Hematopoietic multipotent progenitor cell treated with erythropoietin and hydrocortisone succinate and interleukin-3 and kit ligand, for 6 days (in vitro differentiated cells): ENCODE data around the gene NMS.
"Not testable (repeated sequence)": the region's sequence is repeated elsewhere in the genome, so short reads cannot be mapped to it uniquely, and the experiment has no call there.

Source experiments
- DNase-seq: peaks from one replicate; pipeline ENCODE4 v3.0.0-alpha.2; 2015

The NMS gene, protein sequence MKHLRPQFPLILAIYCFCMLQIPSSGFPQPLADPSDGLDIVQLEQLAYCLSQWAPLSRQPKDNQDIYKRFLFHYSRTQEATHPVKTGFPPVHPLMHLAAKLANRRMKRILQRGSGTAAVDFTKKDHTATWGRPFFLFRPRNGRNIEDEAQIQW

DNA sequence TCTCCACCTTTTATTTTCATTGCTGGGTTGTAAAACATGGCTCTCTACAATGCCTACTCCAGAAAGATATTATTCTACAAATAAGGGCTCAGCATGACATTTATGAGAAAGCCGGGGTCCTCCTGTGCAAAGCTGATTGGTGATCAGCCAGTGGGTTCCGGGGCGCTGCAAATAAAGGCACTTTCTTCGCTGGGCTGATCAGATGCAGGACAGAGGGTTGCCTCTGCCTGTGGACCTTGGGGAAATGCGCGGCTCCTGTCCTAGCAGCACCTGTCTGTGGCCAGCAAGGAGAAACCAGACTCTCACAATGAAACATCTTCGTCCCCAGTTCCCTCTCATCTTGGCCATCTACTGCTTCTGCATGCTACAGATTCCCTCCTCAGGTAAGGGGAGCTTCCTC is at the start of gene NMS:
Gene NMS (plus strand): TSS at position 301 of the 400 bp plus-strand sequence. CDS start 7 bp downstream, at position 308.
- DNase-seq, result no peak

DNA sequence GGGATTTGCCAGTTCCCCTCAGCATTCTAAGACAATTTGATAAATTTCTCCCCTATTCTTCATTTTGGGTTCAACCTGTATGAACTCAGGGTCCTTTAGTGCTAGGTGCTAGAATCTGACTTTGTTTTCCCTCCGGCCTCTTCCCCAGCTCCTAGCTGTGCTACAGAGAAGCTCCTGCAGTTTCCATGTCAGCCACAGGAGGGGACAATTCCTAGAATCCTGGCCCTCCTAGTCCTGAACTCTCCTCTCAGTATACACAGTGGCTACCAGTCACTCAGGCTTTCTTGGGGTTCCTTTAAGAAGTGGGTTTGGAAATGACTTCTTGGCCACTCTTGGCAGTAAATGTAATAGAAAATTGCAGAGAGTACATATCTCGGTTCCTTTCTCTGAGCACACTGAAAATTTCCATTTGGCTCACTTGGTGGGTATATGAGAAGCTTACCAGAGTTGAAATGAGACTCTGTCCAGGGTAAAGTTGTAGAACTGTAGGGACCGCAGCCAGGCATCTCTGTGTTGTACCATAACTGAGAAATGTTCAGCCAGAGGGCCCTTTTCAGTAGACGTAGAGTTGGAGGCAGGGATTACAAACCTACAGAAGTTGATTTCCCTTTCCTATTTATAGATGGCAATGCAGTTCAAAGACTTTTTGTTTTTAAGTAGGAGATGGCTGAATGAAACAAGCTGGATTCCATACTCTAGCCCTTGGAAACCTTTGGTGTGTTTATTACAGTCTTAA is 47.8 kb upstream of the NMS start:
- peak; percentile 52 for DNase-seq

DNA sequence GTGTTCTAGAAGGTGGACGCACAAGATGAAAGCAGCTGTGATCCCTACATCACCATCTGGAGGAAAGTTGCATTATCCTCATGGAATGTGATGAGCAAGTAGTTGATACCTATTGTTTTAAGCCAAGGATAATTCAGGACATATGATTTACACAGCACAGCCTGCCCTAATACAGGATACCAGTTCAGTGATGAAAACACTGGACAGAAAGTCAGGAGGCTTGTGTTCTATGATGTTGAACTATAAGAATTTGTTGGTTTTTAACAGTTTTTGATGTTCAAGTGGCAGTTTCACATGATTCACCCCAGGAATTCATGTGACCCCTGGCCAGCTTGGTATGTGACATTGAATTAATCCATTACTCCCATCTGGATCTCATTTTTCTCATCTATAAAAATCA is 46.7 kb upstream of the NMS start:
- no peak for DNase-seq

DNA sequence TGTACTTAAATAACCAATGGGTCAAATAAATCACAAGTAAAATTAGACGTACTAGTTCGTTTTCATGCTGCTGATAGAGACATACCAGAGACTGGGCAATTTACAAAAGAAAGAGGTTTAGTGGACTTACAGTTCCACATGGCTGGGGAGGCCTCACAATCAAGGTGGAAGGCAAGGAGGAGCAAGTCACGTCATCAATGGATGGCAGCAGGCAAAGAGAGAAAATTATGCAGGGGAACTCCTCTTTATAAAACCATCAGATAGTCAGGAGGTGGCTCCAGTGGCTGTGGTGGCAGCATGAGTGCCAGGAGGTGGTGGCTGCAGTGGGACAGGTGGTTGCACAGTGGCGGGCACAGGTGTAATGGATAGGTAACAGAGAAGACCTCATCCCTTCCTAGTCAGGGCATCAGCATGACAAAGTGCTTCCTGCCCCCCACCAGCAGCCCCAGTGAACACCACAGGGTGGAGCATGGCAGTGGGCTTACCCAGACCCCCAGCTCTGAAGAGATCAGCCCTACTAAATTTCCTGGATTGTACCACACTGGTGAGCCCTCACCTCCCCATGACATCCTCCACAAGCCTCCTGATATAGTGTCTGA is 45.9 kb upstream of the NMS start:
- DNase-seq, result no peak

DNA sequence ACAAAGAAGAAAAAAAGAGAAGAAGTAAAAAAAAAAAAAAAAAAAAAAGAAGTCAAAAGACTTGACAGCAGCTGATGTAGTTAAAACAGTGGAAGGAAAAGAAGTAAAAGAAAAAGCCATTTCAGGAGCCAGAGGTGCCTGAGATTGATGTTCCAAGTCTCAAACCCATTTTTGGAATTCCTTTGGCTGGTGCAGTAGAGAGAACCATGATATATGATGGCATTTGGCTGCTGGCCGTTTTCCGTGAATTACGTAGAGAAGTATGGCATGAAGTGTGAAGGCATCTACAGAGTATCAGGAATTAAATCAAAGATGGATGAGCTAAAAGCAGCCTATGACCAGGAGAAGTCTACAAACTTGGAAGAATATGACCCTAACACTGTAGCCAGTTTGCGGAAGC is 45.2 kb upstream of the NMS start:
- DNase-seq, result no peak

DNA sequence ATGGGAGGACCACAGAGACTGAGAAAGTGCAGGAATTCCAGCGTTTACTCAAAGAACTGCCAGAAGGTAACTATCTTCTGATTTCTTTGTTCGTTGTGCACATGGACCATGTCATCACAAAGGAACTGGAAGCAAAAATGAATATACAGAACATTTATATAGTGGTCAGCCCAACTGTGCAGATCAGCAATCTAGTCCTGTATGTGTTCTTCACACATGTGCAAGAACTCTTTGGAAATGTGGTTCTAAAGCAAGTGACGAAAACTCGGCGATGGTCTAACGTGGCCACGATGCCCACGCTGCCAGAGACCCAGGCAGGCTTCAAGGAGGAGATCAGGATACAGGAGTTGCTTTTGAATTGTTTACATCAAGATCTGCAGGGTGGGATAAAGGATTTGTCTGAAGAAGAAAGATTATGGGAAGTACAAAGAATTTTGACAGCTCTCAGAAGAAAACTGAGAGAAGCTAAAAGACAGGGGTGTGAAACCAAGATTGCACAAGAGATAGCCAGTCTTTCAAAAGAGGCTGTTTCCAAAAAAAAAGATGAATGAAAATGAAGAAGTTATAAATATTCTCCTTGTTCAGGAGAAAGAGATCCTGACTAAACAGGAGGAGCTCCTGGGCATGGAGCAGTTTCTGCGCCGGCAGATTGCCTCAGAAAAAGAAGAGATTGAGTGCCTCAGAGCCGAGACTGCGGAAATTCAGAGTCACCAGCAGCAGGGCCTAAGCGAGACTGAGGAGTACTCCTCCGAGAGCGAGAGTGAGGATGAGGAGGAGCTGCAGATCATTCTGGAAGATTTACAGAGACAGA is 44.5 kb upstream of the NMS start:
- DNase-seq, result peak; percentile 23

DNA sequence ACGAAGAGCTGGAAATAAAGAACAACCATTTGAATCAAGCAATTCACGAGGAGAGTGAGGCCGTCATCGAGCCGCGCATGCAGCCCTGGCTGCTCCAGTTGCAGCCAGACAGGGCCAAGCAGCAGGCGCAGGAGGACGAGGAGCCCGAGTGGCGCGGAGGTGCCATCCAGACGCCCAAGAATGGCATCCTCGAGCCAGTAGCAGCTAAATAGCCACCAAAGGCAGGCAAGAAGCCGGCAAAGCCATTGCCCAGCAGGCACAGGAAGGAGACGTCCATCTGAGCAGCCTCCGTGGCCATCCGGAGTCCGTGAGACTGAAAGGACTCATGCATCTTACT is 43.9 kb upstream of the NMS start:
- no peak for DNase-seq

DNA sequence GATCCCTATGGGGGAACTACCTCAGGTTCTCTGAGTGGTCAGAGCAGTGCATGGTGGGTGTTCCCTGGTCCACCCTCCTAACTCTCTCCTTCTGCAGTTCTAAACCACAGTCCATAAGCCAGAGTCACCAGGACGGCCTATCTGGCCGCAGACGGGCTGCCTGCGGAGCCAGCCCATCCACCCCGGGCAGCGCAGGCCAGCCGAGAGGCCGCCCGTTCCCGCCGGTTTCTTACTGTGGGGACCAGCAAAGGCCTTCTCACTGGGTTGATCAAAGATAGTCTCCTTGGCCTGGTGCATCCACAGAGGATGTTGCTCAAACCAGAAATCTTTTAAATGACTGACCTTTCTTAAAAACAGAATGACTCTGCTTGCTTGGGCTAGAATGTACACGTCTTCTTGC is 43.2 kb upstream of the NMS start:
- DNase-seq, result no peak

DNA sequence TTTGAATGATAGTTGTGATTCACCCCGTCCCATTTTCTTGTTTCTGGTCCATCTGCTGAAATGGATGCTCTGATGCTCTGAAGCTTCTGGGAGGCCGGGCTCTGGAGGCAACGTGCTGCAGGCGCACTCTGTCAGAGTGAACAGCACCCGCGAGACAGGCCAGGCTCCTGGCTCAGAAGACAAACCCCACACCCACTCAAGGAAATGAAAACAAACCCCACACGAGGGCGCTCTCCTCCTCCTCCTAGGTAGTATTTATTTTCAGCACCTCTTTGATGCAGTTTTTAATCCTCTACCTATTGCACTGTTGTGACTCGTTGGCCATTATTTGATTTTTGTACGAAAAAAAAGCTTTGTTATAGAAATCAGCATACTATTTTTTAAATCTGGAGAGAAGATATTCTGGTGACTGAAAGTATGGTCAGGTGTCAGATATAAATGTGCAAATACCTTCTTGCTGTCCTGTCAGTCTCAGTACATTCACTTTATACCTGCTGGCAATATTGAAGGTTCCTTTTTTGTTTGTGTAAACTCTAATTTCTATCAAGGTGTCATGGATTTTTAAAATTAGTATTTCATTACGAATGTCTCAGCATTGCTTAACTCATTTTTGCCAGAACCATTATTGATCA is 42.5 kb upstream of the NMS start:
- DNase-seq, result peak; percentile 84

DNA sequence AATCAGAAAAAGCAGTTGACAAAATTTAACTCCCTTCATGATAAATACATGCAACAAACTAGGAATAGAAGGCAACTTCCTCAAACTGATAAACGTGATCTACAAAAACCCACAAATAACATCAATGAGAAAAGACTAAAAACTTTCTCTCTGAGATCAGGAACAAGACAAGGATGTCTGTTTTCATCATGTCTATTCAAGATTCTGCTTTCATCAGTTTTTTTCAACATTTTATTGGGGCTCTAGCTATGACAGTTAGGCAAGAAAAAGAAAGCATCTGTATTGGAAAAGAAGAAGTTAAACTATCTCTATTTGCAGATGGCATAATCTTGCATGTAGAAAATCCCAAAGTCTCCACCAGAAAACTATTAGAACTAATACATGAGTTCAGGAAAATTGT is 40.6 kb upstream of the NMS start:
- no peak for DNase-seq

DNA sequence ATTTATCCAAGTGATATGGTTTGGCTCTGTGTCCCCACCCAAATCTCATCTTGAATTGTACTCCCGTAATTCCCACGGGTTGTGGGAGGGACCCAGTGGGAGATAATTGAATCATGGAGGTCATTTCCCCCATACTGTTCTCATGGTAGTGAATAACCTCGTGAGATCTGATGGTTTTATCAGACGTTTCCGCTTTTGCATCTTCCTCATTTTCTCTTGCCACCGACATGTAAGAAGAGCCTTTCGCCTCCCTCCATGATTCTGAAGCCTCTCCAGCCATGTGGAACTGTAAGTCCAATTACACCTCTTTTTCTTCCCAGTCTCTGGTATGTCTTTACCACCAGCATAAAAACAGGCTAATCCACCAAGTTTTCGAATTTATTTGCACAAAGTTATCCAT is 32.5 kb upstream of the NMS start:
- no peak for DNase-seq

DNA sequence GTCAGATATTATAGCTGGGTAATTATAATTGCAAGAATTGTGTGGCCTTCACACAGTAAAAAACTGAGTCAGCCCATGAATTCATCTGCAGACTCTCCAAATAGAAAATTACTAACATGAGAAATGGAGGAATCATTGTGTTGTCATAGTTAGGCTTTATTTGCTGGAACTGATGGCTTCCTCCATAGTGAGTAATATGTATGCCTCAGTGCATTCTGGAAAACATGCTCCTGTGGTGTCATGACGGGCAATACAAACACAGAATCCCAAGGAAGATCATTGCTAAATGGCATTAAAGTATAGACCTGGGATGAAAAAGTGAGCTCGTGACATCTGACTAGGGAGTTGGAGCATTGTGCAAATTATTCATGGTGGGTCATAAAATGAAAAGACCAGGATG is 23.6 kb upstream of the NMS start:
- no peak for DNase-seq

DNA sequence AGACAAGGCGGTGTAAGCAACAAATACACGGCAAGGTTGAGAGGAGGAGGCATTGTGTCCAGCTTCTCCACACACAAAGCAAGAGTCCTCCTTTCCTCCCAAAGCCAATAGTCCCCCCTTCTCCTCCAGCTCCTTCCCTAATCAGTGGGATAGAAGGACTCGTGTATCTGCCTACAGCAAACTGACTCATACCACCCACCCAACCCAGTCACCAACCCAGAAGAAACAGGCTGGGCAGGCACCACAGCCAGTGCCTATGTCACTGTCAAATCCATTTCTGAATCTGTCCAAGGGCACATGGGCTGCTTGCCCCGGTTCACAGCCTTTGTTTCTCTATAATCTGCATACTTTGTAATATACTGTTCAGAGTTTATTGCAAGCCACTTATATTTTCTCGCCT is 19.2 kb upstream of the NMS start:
- no peak for DNase-seq

DNA sequence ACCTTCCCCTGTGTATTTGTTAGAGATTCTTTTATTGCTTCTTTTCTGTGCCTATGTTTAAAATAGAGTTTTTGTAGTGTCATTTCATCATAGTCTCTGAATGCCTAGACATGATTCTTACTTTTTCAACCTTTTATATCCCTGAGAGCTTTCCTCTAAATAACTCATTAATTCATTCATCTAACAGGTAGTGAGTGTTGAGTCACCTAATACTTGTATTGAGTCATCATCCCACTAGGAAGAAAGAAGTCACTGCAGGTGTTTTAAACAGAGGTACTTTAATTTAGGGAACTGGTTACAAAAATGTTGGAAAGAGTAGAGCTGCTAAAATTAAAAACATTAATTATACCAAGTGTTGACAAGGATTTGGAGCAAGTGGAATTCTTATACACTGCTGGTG is 18.5 kb upstream of the NMS start:
- no peak for DNase-seq

DNA sequence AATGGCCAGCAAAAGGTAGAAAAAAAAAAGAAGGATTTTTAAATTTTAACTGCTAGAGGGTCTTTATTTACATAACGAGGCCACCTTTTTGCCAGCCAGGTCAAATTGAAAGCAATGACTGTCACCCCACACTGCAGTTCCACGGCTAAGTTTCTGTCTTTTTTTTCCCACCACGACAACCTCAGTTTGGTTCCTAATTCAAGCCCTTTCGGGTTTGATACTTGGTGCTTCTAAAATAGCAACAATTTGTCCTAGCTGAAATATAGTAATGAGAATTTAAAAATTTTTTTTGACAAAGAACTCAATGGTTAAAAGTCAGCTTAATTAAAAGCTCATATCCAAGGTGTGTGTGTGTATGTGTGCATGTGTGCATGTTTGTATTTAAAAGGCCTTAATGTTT is 16.4 kb upstream of the NMS start:
- no peak for DNase-seq

DNA sequence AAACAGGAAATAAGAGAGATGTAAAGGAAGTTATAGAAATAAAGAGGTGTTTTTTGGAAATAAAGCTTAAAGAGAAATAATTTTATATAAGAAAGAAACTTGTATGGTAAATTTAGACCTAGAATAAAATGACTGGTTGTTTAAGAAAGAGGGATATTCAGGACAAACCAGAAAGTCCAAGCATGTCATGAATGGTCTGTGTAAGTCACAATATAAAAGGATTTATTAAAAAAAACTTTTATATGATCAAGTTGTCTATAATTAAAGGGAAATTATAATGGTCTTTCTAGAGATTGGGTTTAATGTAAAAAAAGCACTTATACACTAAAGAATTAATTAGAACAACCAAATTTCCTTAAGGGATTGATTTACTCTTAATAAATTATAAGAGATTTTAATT is 13.9 kb upstream of the NMS start:
- DNase-seq, result not testable (repeated sequence)

DNA sequence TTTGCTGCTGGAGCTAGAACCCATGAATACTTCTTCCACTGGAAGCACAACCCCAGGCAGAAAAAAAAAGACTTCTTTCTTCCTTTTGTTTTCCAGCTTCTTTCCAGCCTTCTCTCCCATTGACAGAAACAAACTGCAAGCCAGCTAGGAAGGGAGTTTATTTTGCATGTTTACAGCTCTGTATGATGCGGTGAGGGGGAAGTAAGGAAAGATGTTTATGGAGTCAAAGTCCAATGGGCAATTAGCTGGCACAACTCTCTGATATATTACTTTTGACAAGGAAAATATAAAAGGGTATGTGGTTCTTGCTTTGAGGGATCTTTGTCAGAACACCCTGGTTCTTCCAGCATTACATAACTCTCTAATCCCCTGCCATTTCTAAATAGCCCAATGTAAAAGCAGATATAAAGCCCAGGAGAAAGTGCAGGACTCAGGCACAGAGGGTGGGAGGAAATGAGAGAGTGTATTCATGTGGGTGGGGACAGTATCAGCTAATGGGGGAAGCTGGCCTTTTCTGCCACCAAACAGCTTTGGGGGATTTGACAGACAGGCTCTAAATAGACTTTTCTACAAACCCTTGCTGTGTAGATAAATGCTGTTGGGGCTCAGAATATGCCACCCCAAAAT is 9.3 kb upstream of the NMS start:
- DNase-seq, result no peak

DNA sequence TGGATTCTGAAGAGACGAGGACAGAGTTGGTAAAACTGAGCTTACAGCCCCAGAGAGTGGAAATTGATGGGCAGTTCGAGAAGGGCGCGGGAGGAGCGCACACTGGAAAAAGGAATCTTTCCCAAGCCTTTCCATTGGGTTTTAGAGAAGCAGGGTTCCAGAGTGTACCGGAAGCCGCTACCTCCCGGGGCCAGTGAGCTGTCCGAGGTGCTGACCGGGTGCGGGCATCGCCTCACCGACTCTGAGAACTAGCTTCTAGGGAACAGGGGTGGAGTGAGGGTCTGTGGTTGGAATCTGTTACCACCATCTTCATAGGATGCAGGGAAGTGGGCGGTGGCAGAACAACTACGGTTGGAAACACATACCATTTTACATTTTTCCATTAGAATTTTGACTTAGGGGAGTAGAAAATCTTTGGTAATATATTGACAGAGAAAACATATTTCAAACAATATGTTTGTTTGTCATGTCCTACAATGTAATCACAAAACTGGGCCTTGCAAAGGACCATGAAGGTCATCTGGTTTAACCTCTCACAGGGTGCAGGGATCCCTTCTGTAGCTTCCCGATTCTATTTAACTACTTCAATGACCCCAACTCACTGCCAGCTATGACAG is 724 bp downstream of the NMS start:
- DNase-seq, result peak; percentile 44

DNA sequence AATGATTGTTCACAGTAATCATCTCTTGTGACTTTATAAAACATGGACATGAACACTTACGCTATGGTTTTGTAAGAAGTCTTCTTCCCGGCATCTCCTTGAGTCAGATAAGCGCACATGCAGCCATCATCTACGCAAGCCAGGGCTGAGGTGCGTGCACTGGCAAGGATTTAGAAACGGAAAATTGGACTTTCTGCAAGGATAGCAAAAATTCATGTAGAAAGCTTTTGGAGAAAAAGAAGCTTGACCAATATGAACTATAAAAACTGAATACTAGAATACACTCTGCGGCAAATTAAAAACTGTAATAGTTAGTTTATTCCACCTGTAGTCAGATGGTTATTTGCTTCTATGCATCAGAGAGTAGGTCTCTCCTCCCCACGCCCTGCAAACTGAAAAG is 6.3 kb downstream of the NMS start:
- no peak for DNase-seq

DNA sequence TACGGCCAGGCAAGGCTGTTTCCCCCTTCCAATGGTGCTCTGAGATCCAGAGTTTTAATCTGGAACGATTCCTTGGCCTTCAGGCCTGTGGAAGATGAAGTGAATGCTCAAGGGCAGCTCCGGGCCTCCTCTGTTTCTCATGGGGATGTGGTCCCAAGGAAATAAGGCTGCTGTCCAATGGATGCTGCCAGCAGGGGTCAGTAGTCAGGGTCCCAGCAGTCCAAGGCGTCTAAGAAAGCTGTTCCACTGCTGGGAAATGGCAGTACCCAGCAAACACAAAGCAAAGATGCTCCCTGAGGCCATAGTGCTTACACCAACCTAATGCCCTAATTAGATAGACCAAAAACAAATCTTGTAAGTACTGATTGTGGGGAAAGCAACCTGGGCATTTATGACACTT is 12.5 kb downstream of the NMS start:
- peak; percentile 12 for DNase-seq

DNA sequence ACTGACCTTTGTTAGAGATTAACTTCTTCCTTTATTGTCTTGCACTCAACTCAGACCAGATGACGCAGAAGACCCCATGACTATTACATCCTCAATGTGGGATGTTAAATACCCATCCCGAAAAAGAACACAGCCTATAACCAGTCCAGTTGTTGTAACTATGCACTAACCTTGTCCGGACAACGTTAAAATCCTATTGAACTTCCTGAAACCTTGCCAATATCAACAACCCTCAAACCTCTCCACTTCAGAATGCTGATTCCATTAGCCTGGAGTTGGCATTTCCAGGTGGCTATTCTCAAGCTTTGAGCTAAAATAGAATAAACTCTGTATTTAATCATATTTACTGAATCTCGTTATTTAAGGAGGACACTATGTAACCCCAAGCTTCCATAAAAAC is 13.6 kb downstream of the NMS start:
- no peak for DNase-seq

DNA sequence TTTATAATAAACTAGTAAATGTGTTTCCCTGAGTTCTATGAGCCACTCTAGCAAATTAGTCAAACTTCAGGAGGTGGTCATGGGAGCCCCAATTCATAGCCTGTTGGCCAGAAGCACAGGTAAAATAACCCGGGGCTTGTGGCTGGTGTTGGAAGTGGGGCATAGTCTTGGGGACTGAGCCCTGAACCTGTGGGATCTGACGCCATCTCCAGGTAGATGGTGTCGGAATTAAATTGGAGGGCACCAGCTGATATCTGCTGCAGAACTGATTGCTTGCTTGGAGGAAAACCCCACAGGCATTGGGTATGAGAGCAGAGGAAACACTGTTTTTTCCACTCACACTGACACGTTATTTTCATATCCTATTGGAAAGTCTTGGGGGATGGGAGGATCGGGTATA is 14.1 kb downstream of the NMS start:
- no peak for DNase-seq

DNA sequence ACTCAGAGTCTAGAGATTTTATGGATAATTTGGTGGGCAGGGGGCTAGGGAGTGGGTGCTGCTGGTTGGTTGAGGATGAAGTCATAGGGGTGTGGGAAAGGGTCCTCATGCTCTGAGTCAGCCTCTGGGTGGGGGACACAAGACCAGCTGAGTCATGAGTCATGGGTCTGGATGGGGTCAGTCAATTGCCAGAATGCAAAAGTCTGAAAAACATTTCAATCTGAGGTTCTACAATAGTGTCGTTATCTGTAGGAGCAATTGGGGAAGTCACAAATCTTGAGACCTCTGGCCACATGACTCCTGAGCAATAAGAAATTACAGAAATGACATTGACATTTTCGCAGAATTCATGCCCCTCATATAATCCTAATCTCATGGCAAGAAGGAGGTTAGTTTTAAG is 15.1 kb downstream of the NMS start:
- no peak for DNase-seq
